ENCODE data around the gene FOXO3. TPM values are rescaled to one million over a fixed set of nuclear protein-coding genes. Genes with fewer than 3 reads are reported as not detected.
A peak's percentile ranks its signal among the peaks of the same experiment; 100 is the strongest.

FOXO3 gene
- total and polyA plus RNA-seq, 2 donors (not counting 1 experiment from before 2014, with no cell fraction given) = 49.5 to 63.9 TPM

- H3K9me3 ChIP-seq (ENCODE audit: control insufficient read depth, insufficient read depth, low read depth, low read length) = no peaks in the 10 kb centered on the region
- no peak for DNase-seq (ENCODE audit: low read depth in 2 of 2)
- H3K27ac ChIP-seq (ENCODE audit: insufficient read depth, low read length) = no peak overlapping the region
- H4K20me1 ChIP-seq (ENCODE audit: control insufficient read depth, extremely low read depth, insufficient read depth, low read length) = peaks cover 3% of the 10 kb centered on the region
- H3K4me3 ChIP-seq (replicated peaks in 1 of 4; ENCODE audit: control extremely low read depth in 1 of 4, insufficient read depth in 1 of 4, low read depth in 3 of 4, low read length in 4 of 4) = no peak overlapping the region
- no peak overlapping the region for H3K4me2 ChIP-seq (ENCODE audit: extremely low read depth, insufficient read depth, low read length)
- no peak for TF ChIP-seq EZH2 (IDR thresholded peaks at IDR 0.05; ENCODE audit: low read length, missing control alignments)
- TF ChIP-seq, protein P1, sequence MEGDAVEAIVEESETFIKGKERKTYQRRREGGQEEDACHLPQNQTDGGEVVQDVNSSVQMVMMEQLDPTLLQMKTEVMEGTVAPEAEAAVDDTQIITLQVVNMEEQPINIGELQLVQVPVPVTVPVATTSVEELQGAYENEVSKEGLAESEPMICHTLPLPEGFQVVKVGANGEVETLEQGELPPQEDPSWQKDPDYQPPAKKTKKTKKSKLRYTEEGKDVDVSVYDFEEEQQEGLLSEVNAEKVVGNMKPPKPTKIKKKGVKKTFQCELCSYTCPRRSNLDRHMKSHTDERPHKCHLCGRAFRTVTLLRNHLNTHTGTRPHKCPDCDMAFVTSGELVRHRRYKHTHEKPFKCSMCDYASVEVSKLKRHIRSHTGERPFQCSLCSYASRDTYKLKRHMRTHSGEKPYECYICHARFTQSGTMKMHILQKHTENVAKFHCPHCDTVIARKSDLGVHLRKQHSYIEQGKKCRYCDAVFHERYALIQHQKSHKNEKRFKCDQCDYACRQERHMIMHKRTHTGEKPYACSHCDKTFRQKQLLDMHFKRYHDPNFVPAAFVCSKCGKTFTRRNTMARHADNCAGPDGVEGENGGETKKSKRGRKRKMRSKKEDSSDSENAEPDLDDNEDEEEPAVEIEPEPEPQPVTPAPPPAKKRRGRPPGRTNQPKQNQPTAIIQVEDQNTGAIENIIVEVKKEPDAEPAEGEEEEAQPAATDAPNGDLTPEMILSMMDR (conservative IDR thresholded peaks at IDR 0.05 in 1 of 2, IDR thresholded peaks at IDR 0.05 in 1 of 2; ENCODE audit: low read depth in 1 of 2, low read length in 2 of 2) = no peak
- H2AFZ ChIP-seq (ENCODE audit: low read length) = no peak overlapping the region
- H3K9ac ChIP-seq (ENCODE audit: insufficient read depth, low read length) = no peak overlapping the region
- H3K36me3 ChIP-seq (ENCODE audit: control insufficient read depth, insufficient read depth, low read length) = no peaks in the 10 kb centered on the region
- no peaks in the 10 kb centered on the region for H3K27me3 ChIP-seq (ENCODE audit: control insufficient read depth, insufficient read depth, low read length)
- H3K79me2 ChIP-seq (ENCODE audit: control insufficient read depth, insufficient read depth, low read length) = peaks cover 88% of the 10 kb centered on the region
- peaks cover 8% of the 10 kb centered on the region for H3K4me1 ChIP-seq (ENCODE audit: control insufficient read depth, extremely low read depth, insufficient read depth, low read length)
These were observed 72.7 kb downstream of the FOXO3 start for GRCh38 chr6:108633436-108633835.

GRCh38 chr6:108635505-108636226 is 74.9 kb downstream of the FOXO3 start:
- Histone ChIP-seq H3K27ac (ENCODE audit: insufficient read depth, low read length) (no peak overlapping the region), H3K9ac (ENCODE audit: insufficient read depth, low read length) (no peak overlapping the region), H2AFZ (ENCODE audit: low read length) (no peak overlapping the region), H3K79me2 (ENCODE audit: control insufficient read depth, insufficient read depth, low read length) (peaks cover 80% of the 10 kb centered on the region), H3K27me3 (ENCODE audit: control insufficient read depth, insufficient read depth, low read length) (no peaks in the 10 kb centered on the region), H4K20me1 (ENCODE audit: control insufficient read depth, extremely low read depth, insufficient read depth, low read length) (peaks cover 3% of the 10 kb centered on the region), H3K36me3 (ENCODE audit: control insufficient read depth, insufficient read depth, low read length) (no peaks in the 10 kb centered on the region), H3K4me3 (replicated peaks in 1 of 4; ENCODE audit: control extremely low read depth in 1 of 4, insufficient read depth in 1 of 4, low read depth in 3 of 4, low read length in 4 of 4) (no peak overlapping the region), H3K9me3 (ENCODE audit: control insufficient read depth, insufficient read depth, low read depth, low read length) (no peaks in the 10 kb centered on the region), H3K4me2 (ENCODE audit: extremely low read depth, insufficient read depth, low read length) (no peak overlapping the region), H3K4me1 (ENCODE audit: control insufficient read depth, extremely low read depth, insufficient read depth, low read length) (peaks cover 8% of the 10 kb centered on the region)
- DNase-seq (ENCODE audit: low read depth in 2 of 2) = peak in 1 of 2 donors; percentile 18
- TF ChIP-seq, protein P1 (conservative IDR thresholded peaks at IDR 0.05 in 1 of 2, IDR thresholded peaks at IDR 0.05 in 1 of 2; ENCODE audit: low read depth in 1 of 2, low read length in 2 of 2) = no peak
- TF ChIP-seq EZH2 (IDR thresholded peaks at IDR 0.05; ENCODE audit: low read length, missing control alignments) = no peak

DNA sequence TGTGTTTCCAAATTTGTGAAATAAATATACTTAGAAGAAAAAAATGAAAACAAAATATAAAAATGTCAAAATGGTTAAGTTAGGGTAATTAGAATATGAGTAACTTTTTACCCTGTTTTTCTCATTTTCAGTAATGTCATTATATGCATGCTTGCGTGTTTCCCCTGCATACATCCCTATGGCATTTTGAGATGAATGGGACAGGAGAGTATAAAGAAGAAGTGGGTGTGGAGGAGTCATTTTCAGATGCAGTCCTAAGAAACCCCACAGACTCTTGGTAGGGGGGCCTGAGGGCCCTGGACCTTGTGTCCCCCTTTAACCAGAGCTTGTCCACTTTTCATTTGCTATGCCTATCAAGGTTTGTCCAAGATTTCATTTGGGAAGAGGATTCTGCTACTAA is 77.2 kb downstream of the FOXO3 start:
- TF ChIP-seq, protein P1 (conservative IDR thresholded peaks at IDR 0.05 in 1 of 2, IDR thresholded peaks at IDR 0.05 in 1 of 2; ENCODE audit: low read depth in 1 of 2, low read length in 2 of 2) = no peak
- TF ChIP-seq EZH2 (IDR thresholded peaks at IDR 0.05; ENCODE audit: low read length, missing control alignments) = no peak
- H4K20me1 ChIP-seq (ENCODE audit: control insufficient read depth, extremely low read depth, insufficient read depth, low read length) = peaks cover 3% of the 10 kb centered on the region

More for the DNA sequence above, 77.2 kb downstream of the FOXO3 start:
- no peak for DNase-seq (ENCODE audit: low read depth in 2 of 2)
- Histone ChIP-seq H3K4me3 (replicated peaks in 1 of 4; ENCODE audit: control extremely low read depth in 1 of 4, insufficient read depth in 1 of 4, low read depth in 3 of 4, low read length in 4 of 4) (no peak overlapping the region), H3K4me2 (ENCODE audit: extremely low read depth, insufficient read depth, low read length) (no peak overlapping the region), H3K36me3 (ENCODE audit: control insufficient read depth, insufficient read depth, low read length) (no peaks in the 10 kb centered on the region), H3K9me3 (ENCODE audit: control insufficient read depth, insufficient read depth, low read depth, low read length) (no peaks in the 10 kb centered on the region), H3K9ac (ENCODE audit: insufficient read depth, low read length) (no peak overlapping the region), H3K4me1 (ENCODE audit: control insufficient read depth, extremely low read depth, insufficient read depth, low read length) (peaks cover 3% of the 10 kb centered on the region), H3K79me2 (ENCODE audit: control insufficient read depth, insufficient read depth, low read length) (peaks cover 75% of the 10 kb centered on the region), H2AFZ (ENCODE audit: low read length) (no peak overlapping the region), H3K27me3 (ENCODE audit: control insufficient read depth, insufficient read depth, low read length) (no peaks in the 10 kb centered on the region), H3K27ac (ENCODE audit: insufficient read depth, low read length) (no peak overlapping the region)
